ENCODE data around the gene SAMSN1.

DNA sequence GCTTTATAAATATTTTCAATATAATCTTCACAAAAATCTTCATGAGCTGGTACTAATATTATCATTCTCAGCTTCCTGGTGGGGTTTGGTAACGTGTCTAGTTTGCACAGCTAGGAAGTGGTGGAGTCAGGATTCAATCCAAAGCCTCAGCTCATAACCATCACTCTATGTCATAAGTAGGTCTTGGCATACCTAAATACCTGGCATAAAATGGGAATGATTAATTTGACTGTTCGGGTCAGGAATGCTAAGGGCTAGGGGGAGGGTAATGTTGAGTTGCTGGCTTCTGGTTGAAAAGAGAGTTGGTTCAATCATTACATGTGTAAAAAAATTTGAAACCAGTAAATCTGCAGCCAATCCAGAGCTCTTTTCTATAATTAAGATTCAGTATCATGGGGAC lies 5.6 kb upstream of the SAMSN1 start:
- TF ChIP-seq CTCF (IDR thresholded peaks at IDR 0.05; ENCODE audit: low read length) (no peak), EZH2 (IDR thresholded peaks at IDR 0.05; ENCODE audit: borderline replicate concordance, low read length) (no peak)

All from OCI-LY1 (cell line).